Gastrocnemius medialis (tissue), 4 donors: ENCODE data around the gene CAMTA2. TPM values are rescaled to one million over a fixed set of nuclear protein-coding genes. Genes with fewer than 3 reads are reported as not detected.

Source experiments
- ATAC-seq, 2 donors: fragments of 150-250 bp; one replicate each; pipeline ENCODE4 v1.9.1; 2016
- DNase-seq, 2 donors: peaks; one replicate each; pipeline ENCODE4 v3.0.0-alpha.2; 2019
- H3K27ac ChIP-seq, 4 donors: fragments of 200-600 bp; sonication (generic); 1 replicate in 1 of 4; 2 replicates in 3 of 4; pipeline ENCODE4 v1.5.1; 2016 to 2018; ENCODE audit warnings: mild to moderate bottlenecking in 2 of 4, moderate library complexity in 1 of 4
- H3K27me3 ChIP-seq, 3 donors: fragments of 200-600 bp; sonication (generic) in 2 of 3; 1 replicate in 1 of 3; 2 replicates in 2 of 3; pipeline versions ENCODE4 v1.5.1 to v1.6.0; 2016 to 2019; ENCODE audit warnings: mild to moderate bottlenecking in 1 of 3, moderate library complexity in 1 of 3
- H3K36me3 ChIP-seq, 2 donors: fragments of 200-600 bp; sonication (generic) in 1 of 2; one replicate each; pipeline ENCODE4 v1.5.1; 2017 to 2018
- H3K4me1 ChIP-seq, 2 donors: fragments of 200-600 bp; sonication (generic) in 1 of 2; one replicate each; pipeline ENCODE4 v1.5.1; 2016 to 2017; ENCODE audit warnings: mild to moderate bottlenecking in 2 of 2
- H3K4me3 ChIP-seq, 4 donors: fragments of 200-600 bp; sonication (generic) in 3 of 4; 1 replicate in 1 of 4; 2 replicates in 3 of 4; pipeline ENCODE4 v1.5.1; 2016 to 2019; ENCODE audit warnings: mild to moderate bottlenecking in 2 of 4
- H3K9me3 ChIP-seq, 3 donors: fragments of 200-600 bp; sonication (generic) in 2 of 3; 1 replicate in 1 of 3; 2 replicates in 2 of 3; pipeline ENCODE4 v1.5.1; 2016 to 2019
- CTCF ChIP-seq, 5 experiments: fragments of 450-650 bp in 3 of 5; fragments of 200-600 bp in 2 of 5; sonication (generic) in 2 of 5; IDR thresholded peaks in 4 of 5; conservative IDR thresholded peaks in 1 of 5; 1 replicate in 4 of 5; 2 replicates in 1 of 5; pipeline ENCODE4 v1.5.1; 2016 to 2019; ENCODE audit warnings: antibody characterized with exemption in 5 of 5, mild to moderate bottlenecking in 3 of 5, moderate library complexity in 3 of 5
- POLR2A ChIP-seq, 2 donors: fragments of 450-650 bp; IDR thresholded peaks; one replicate each; pipeline ENCODE4 v1.6.1; 2017; ENCODE audit warnings: antibody characterized with exemption in 2 of 2, mild to moderate bottlenecking in 2 of 2, moderate library complexity in 2 of 2
- in situ Hi-C, 4 donors: fragments of 200-750 bp; cut with MboI; loops; one replicate each; pipeline versions ENCODE4 v1.15.0 to v1.8.0; 2017; ENCODE audit warnings: low sequenced_read_pairs in 4 of 4
- intact Hi-C: fragments of 100-400 bp; cut with DNase I; formaldehyde crosslinking; loops from one replicate; pipeline ENCODE4 v1.15.1; 2023; ENCODE audit warnings: low total_unique reads
- total RNA-seq, 4 donors: library from RNA; depleted of rRNA; stranded (reverse); fragments of >200 nt; gene quantifications; one replicate each; pipeline versions ENCODE4 v1.1.0 to v1.2.3, GENCODE V29; 2016

Gene CAMTA2
- total RNA-seq, 4 donors from 2014 or later = 19.1 to 46.4 (median 36.4) TPM

- H3K4me3 ChIP-seq = no peak overlapping the region
- H3K27ac ChIP-seq = peak overlapping the region; percentile 88 to 95 (median 94)
- intact Hi-C loops = no loop called here
- TF ChIP-seq POLR2A (IDR thresholded peaks at IDR 0.05) = no peak
- TF ChIP-seq CTCF (IDR thresholded peaks at IDR 0.05 in 4 of 5, conservative IDR thresholded peaks at IDR 0.05 in 1 of 5) = no peak
- in situ Hi-C loops = no loop called here
- H3K36me3 ChIP-seq = peaks cover 0 to 54% of the 10 kb centered on the region in 2 donors
- DNase-seq (peak in 1 of 2 donors; percentile 70), ATAC-seq (no peak)
- H3K4me1 ChIP-seq = peaks cover 41 to 55% of the 10 kb centered on the region in 2 donors
- no peaks in the 10 kb centered on the region for H3K9me3 ChIP-seq
- no peaks in the 10 kb centered on the region for H3K27me3 ChIP-seq
Observed at GRCh38 chr17:4972752-4973151, 14.7 kb downstream of the CAMTA2 start.

- Histone ChIP-seq H3K4me1 (peaks cover 41 to 55% of the 10 kb centered on the region in 2 donors), H3K4me3 (no peak overlapping the region), H3K27ac (peak overlapping the region; percentile 88 to 95 (median 94)), H3K36me3 (peaks cover 0 to 50% of the 10 kb centered on the region in 2 donors), H3K27me3 (no peaks in the 10 kb centered on the region), H3K9me3 (no peaks in the 10 kb centered on the region)
- no peak for ATAC-seq
- TF ChIP-seq CTCF (IDR thresholded peaks at IDR 0.05 in 4 of 5, conservative IDR thresholded peaks at IDR 0.05 in 1 of 5) = no peak
- no peak for TF ChIP-seq POLR2A (IDR thresholded peaks at IDR 0.05)
- intact Hi-C loops (no loop called here), in situ Hi-C loops (no loop called here)
- peak in 1 of 2 donors; percentile 22 for DNase-seq
Observed at GRCh38 chr17:4972322-4972721, 15.2 kb downstream of the CAMTA2 start.

- Histone ChIP-seq H3K9me3 (no peaks in the 10 kb centered on the region), H3K36me3 (peaks cover 0 to 45% of the 10 kb centered on the region in 2 donors), H3K27me3 (no peaks in the 10 kb centered on the region), H3K4me3 (no peak overlapping the region), H3K27ac (peak overlapping the region; percentile 88 to 95 (median 94)), H3K4me1 (peaks cover 41 to 55% of the 10 kb centered on the region in 2 donors)
- in situ Hi-C loops = no loop called here
- TF ChIP-seq CTCF (IDR thresholded peaks at IDR 0.05 in 4 of 5, conservative IDR thresholded peaks at IDR 0.05 in 1 of 5) = no peak
- TF ChIP-seq POLR2A (IDR thresholded peaks at IDR 0.05) = no peak
- no peak for ATAC-seq
- intact Hi-C loops = no loop called here
- DNase-seq = peak in 1 of 2 donors; percentile 18
Observed at GRCh38 chr17:4971826-4972225, 15.6 kb downstream of the CAMTA2 start.

GRCh38 chr17:4970273-4970672 lies 17.2 kb downstream of the CAMTA2 start:
- peaks cover 0 to 36% of the 10 kb centered on the region in 2 donors for H3K36me3 ChIP-seq
- H3K27me3 ChIP-seq = no peaks in the 10 kb centered on the region
- in situ Hi-C loops (no loop called here), intact Hi-C loops (no loop called here)
- H3K4me3 ChIP-seq = no peak overlapping the region
- peaks cover 55 to 65% of the 10 kb centered on the region in 2 donors for H3K4me1 ChIP-seq
- ATAC-seq (no peak), DNase-seq (no peak)
- H3K9me3 ChIP-seq = no peaks in the 10 kb centered on the region
- H3K27ac ChIP-seq = peak overlapping the region; percentile 88 to 94 (median 92)
- TF ChIP-seq POLR2A (IDR thresholded peaks at IDR 0.05) = no peak

- no peak for ATAC-seq
- no peaks in the 10 kb centered on the region for H3K9me3 ChIP-seq
- no peak overlapping the region for H3K4me3 ChIP-seq
- H3K27ac ChIP-seq = peak overlapping the region; percentile 88 to 94 (median 92)
- peaks cover 53 to 59% of the 10 kb centered on the region in 2 donors for H3K4me1 ChIP-seq
- H3K36me3 ChIP-seq = peaks cover 0 to 36% of the 10 kb centered on the region in 2 donors
- intact Hi-C loops (no loop called here), in situ Hi-C loops (no loop called here)
- peak in 1 of 2 donors; percentile 28 for DNase-seq
- no peak for TF ChIP-seq POLR2A (IDR thresholded peaks at IDR 0.05)
- no peak for TF ChIP-seq CTCF (IDR thresholded peaks at IDR 0.05 in 4 of 5, conservative IDR thresholded peaks at IDR 0.05 in 1 of 5)
- no peaks in the 10 kb centered on the region for H3K27me3 ChIP-seq
Observed at GRCh38 chr17:4969551-4970173, 17.8 kb downstream of the CAMTA2 start.
